PFSK-1 (cell line): ENCODE measurements around the gene CALHM3.

ENCODE experiments used
- FOXP2 ChIP-seq: optimal IDR thresholded peaks from 2 replicates; pipeline ENCODE3; 2011; ENCODE audit warnings: borderline replicate concordance, control low read depth, inconsistent platforms; ENCODE audit not compliant: insufficient read depth; ENCODE audit errors: extremely low read length, extremely low read depth
- POLR2AphosphoS5 ChIP-seq: IDR thresholded peaks from 2 replicates; pipeline ENCODE4 v1.6.1; 2012; ENCODE audit warnings: low read depth, mild to moderate bottlenecking, control low read depth, low read length, moderate library complexity
- SIN3A ChIP-seq: IDR thresholded peaks from 2 replicates; pipeline ENCODE4 v1.6.1; 2012; ENCODE audit warnings: mild to moderate bottlenecking, low read length, moderate library complexity, borderline replicate concordance; ENCODE audit not compliant: insufficient read depth
- TAF1 ChIP-seq: IDR thresholded peaks from 2 replicates; pipeline ENCODE4 v1.6.1; 2012; ENCODE audit warnings: low read length, control low read depth, borderline replicate concordance; ENCODE audit not compliant: insufficient read depth
- TF ChIP-seq, protein P1 (sequence below), 2 experiments: IDR thresholded peaks; 2 replicates each; pipeline versions ENCODE4 v1.6.1 to v1.8.0; 2011 to 2012; ENCODE audit warnings: low read depth in 2 of 2, low read length in 2 of 2, control low read depth in 1 of 2, inconsistent platforms in 1 of 2, mild to moderate bottlenecking in 1 of 2, moderate library complexity in 1 of 2; ENCODE audit not compliant: insufficient read depth in 1 of 2

DNA sequence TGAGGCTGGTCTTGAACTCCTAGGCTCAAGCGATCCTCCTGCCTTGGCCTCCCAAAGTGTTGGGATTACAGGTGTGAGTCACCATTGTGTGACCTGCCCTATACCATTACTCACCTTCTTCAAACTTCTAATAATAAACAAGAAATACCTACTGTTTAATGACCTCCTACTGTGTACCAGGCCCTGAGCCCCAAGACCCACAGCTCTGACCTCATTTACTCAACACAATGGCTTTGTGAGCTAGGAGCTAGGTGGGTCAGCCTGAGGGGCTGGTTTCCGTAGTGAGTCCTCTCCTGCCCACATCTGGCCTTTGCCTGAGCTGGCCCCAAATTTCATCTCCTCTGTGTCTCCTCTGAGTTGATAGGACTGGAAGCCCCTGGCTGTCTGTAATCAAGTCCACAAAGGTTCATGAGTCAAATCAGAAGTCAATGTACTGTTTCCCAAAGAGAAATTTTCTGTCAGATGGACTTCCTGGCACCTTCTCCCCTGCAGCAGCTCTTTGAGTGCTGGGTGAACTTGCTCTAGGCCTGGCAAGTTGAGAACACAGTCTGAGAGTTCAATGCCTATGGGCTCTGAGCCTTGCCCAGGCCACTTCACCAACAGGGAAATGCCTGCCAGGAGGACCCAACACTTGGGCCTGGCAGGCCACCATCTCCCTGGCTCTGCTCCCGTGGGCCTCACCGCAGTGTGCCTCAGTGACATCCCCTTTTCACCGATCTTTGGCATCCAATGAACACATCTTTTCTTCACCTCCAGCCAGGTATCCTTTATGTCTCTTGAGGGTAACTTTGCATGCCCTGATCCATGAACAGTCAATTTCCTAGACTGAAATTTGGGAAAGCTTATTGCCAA is 38.4 kb upstream of the CALHM3 start:
- TF ChIP-seq POLR2AphosphoS5 (no peak), TAF1 (no peak), SIN3A (no peak), FOXP2 (no peak)
- TF ChIP-seq, protein P1, sequence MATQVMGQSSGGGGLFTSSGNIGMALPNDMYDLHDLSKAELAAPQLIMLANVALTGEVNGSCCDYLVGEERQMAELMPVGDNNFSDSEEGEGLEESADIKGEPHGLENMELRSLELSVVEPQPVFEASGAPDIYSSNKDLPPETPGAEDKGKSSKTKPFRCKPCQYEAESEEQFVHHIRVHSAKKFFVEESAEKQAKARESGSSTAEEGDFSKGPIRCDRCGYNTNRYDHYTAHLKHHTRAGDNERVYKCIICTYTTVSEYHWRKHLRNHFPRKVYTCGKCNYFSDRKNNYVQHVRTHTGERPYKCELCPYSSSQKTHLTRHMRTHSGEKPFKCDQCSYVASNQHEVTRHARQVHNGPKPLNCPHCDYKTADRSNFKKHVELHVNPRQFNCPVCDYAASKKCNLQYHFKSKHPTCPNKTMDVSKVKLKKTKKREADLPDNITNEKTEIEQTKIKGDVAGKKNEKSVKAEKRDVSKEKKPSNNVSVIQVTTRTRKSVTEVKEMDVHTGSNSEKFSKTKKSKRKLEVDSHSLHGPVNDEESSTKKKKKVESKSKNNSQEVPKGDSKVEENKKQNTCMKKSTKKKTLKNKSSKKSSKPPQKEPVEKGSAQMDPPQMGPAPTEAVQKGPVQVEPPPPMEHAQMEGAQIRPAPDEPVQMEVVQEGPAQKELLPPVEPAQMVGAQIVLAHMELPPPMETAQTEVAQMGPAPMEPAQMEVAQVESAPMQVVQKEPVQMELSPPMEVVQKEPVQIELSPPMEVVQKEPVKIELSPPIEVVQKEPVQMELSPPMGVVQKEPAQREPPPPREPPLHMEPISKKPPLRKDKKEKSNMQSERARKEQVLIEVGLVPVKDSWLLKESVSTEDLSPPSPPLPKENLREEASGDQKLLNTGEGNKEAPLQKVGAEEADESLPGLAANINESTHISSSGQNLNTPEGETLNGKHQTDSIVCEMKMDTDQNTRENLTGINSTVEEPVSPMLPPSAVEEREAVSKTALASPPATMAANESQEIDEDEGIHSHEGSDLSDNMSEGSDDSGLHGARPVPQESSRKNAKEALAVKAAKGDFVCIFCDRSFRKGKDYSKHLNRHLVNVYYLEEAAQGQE (IDR thresholded peaks at IDR 0.05; ENCODE audit: insufficient read depth in 1 of 2, low read depth in 2 of 2, low read length in 2 of 2) = no peak
